GM19099 (cell line): ENCODE measurements around the gene ORM1.

Source experiments
- POLR2A ChIP-seq: IDR thresholded peaks from 3 replicates; pipeline ENCODE4 v1.6.1; 2011; ENCODE audit warnings: low read depth; ENCODE audit not compliant: insufficient read length; ENCODE audit errors: extremely low read depth

ORM1 gene

GRCh38 chr9:114310471-114311450 is 12.1 kb upstream of the ORM1 start:
- no peak for TF ChIP-seq POLR2A

GRCh38 chr9:114311571-114312512 is 11.1 kb upstream of the ORM1 start:
- TF ChIP-seq POLR2A = no peak

- no peak for TF ChIP-seq POLR2A
These were observed 10.4 kb upstream of the ORM1 start for GRCh38 chr9:114312513-114312875.

GRCh38 chr9:114313186-114313585 is 9.7 kb upstream of the ORM1 start:
- TF ChIP-seq POLR2A = no peak

- TF ChIP-seq POLR2A = no peak
These were observed 8.5 kb upstream of the ORM1 start for GRCh38 chr9:114314256-114314867.

- TF ChIP-seq POLR2A = no peak
These were observed 7.8 kb upstream of the ORM1 start for GRCh38 chr9:114314881-114315722.

GRCh38 chr9:114315723-114316363 is 7.1 kb upstream of the ORM1 start:
- TF ChIP-seq POLR2A = no peak

- no peak for TF ChIP-seq POLR2A
These were observed 6.2 kb upstream of the ORM1 start for GRCh38 chr9:114316605-114317230.

GRCh38 chr9:114317665-114318357 is 5.1 kb upstream of the ORM1 start:
- TF ChIP-seq POLR2A = no peak

- TF ChIP-seq POLR2A = no peak
These were observed 4.5 kb upstream of the ORM1 start for GRCh38 chr9:114318416-114318815.

- no peak for TF ChIP-seq POLR2A
These were observed 3.8 kb upstream of the ORM1 start for GRCh38 chr9:114319147-114319546.

- no peak for TF ChIP-seq POLR2A
These were observed 1.1 kb upstream of the ORM1 start for GRCh38 chr9:114321759-114322158.

GRCh38 chr9:114324492-114324891 is 1.6 kb downstream of the ORM1 start:
- no peak for TF ChIP-seq POLR2A
